ENCODE measurements around the gene SIPA1L3. TPM values are rescaled to one million over a fixed set of nuclear protein-coding genes. Genes with fewer than 3 reads are reported as not detected.

Gene SIPA1L3
- total and polyA plus RNA-seq, 9 of the 15 experiments (the other 6 are each of a cell fraction or from before 2014, with no cell fraction given), result 0.01 to 6.1 (median 2.5) TPM

GRCh38 chr19:38168637-38169036 lies 261.6 kb downstream of the SIPA1L3 start:
- BruUV-seq (replicated peaks), result no TSS peak
- Histone ChIP-seq H3K27ac (ENCODE audit: extremely low read depth, low read depth, low read length) (no peak overlapping the region), H3K9me1 (ENCODE audit: control insufficient read depth, insufficient read depth, low read length) (no peaks in the 10 kb centered on the region), H3K27me3 (ENCODE audit: control insufficient read depth in 2 of 2, insufficient read depth in 2 of 2, low read length in 2 of 2) (no peaks in the 10 kb centered on the region), H3K9me3 (replicated peaks; ENCODE audit: control insufficient read depth, insufficient read depth, low read depth, low read length) (no peaks in the 10 kb centered on the region), H3K36me3 (ENCODE audit: control insufficient read depth, insufficient read depth, low read length) (no peaks in the 10 kb centered on the region), H3K4me2 (ENCODE audit: insufficient read depth, low read length) (no peak overlapping the region), H2AFZ (ENCODE audit: low read depth, low read length) (no peak overlapping the region), H3K79me2 (ENCODE audit: control insufficient read depth, insufficient read depth, low read length) (no peaks in the 10 kb centered on the region), H3K9ac (ENCODE audit: insufficient read depth in 1 of 2, low read depth in 2 of 2, low read length in 2 of 2) (no peak overlapping the region), H3K4me1 (replicated peaks in 1 of 2; ENCODE audit: control insufficient read depth in 2 of 2, insufficient read depth in 2 of 2, low read length in 2 of 2) (peaks cover 0 to 27% of the 10 kb centered on the region in 2 experiments; a peak in 2 of 5 replicates), H3K4me3 (no peak overlapping the region), H4K20me1 (replicated peaks; ENCODE audit: control insufficient read depth, insufficient read depth, low read length) (no peaks in the 10 kb centered on the region)
- ChIA-PET CTCF (ENCODE audit: low intra/inter-chr PET ratio) (no interaction called here), POLR2A (no interaction called here)
- in situ Hi-C loops (cut with MboI), result no loop called here
- TF ChIP-seq HBP1 (CRISPR knock-in tag; IDR thresholded peaks at IDR 0.05) (no peak), NR2C2 (CRISPR knock-in tag; IDR thresholded peaks at IDR 0.05) (no peak), NR2C2 (tag; IDR thresholded peaks at IDR 0.05) (no peak), SMARCA4 (IDR thresholded peaks at IDR 0.05) (no peak), ZNF655 (CRISPR knock-in tag; IDR thresholded peaks at IDR 0.05) (no peak), E2F8 (IDR thresholded peaks at IDR 0.05; ENCODE audit: low read depth, partially characterized antibody) (no peak), MEIS2 (IDR thresholded peaks at IDR 0.05; ENCODE audit: partially characterized antibody) (no peak), ZNF384 (IDR thresholded peaks at IDR 0.05; ENCODE audit: low read depth, low read length) (no peak), ZNF217 (CRISPR knock-in tag; IDR thresholded peaks at IDR 0.05) (no peak), POLR2H (tag; IDR thresholded peaks at IDR 0.05; ENCODE audit: low read depth) (no peak)
- DNase-seq (ENCODE audit: extremely low read depth in 1 of 4, low spot score in 3 of 4) (no peak), ATAC-seq (no peak), FAIRE-seq (no peak)
- 55% methylated on average over 4 of the region's 4 CpGs for WGBS (ENCODE audit: insufficient coverage, low coverage, missing lambda C conversion rate)
- intact Hi-C loops (cut with micrococcal nuclease), result no loop called here

Measured in K562 (cell line).